GM12864 (cell line): ENCODE results near the gene GRM7.

Source experiments
- DNase-seq: peaks from one replicate; pipeline ENCODE4 v3.0.0-alpha.2; 2011; ENCODE audit warnings: low read depth
- H3K4me3 ChIP-seq: 2 replicates; pipeline ENCODE4 v1.5.1; 2011; ENCODE audit warnings: mild to moderate bottlenecking, low read depth, low read length, control low read depth
- TF ChIP-seq, protein P1 (sequence below): IDR thresholded peaks from 2 replicates; pipeline ENCODE4 v1.5.1; 2011; ENCODE audit warnings: low read depth, mild to moderate bottlenecking, moderate library complexity, low read length, control low read depth, inconsistent platforms; ENCODE audit errors: missing control alignments

The GRM7 gene

GRCh38 chr3:7306901-7307300 is 446.0 kb downstream of the GRM7 start:
- TF ChIP-seq, protein P1, sequence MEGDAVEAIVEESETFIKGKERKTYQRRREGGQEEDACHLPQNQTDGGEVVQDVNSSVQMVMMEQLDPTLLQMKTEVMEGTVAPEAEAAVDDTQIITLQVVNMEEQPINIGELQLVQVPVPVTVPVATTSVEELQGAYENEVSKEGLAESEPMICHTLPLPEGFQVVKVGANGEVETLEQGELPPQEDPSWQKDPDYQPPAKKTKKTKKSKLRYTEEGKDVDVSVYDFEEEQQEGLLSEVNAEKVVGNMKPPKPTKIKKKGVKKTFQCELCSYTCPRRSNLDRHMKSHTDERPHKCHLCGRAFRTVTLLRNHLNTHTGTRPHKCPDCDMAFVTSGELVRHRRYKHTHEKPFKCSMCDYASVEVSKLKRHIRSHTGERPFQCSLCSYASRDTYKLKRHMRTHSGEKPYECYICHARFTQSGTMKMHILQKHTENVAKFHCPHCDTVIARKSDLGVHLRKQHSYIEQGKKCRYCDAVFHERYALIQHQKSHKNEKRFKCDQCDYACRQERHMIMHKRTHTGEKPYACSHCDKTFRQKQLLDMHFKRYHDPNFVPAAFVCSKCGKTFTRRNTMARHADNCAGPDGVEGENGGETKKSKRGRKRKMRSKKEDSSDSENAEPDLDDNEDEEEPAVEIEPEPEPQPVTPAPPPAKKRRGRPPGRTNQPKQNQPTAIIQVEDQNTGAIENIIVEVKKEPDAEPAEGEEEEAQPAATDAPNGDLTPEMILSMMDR: no peak
- no peak for DNase-seq
- no peak overlapping the region for H3K4me3 ChIP-seq

DNA sequence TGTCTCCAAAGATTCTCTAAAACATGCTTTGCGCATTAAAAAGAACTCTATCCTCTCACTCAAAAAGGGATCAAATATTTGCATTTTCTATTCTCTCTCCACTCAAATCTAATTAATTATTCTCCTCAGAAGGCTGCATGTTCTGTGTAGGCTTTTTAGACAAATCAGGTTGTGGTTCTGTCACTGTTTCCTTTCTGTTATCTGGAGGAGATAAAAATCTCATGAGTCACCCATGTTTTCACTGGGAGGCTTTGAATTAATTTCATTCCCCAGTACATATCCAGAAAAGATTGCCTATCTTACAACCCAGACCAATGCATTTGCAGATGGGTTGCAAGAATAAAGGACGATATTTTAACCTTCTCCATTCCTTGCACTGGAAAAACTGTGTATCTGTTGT is 446.5 kb downstream of the GRM7 start:
- no peak overlapping the region for H3K4me3 ChIP-seq
- DNase-seq: no peak
- TF ChIP-seq, protein P1: no peak

DNA sequence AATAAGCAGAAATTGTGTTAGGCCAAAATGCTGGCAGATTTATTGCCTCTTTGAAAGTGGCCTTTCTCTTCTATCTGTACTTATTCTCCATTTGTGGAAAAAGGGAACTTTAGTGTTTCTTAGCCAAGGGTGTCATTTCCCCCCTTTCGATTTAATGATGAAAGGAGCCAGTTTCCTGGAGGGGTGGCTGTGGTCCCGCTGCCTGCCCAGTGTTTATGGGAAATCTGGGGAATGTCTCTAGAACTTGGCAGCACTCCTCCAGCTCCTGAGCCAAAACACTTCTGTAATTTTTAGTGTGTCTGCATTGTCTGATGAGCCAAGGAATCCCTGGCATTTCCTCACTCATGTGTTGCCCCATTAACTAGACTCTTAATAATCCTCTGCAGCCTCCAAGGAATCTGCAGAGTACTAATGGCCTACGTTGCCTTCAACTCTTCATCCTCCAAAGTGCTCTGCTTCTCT is 448.8 kb downstream of the GRM7 start:
- TF ChIP-seq, protein P1: no peak
- DNase-seq: no peak
- H3K4me3 ChIP-seq: no peak overlapping the region

- H3K4me3 ChIP-seq: no peak overlapping the region
- no peak for DNase-seq
- TF ChIP-seq, protein P1: no peak
Measured at GRCh38 chr3:7315037-7315436, 454.1 kb downstream of the GRM7 start.

DNA sequence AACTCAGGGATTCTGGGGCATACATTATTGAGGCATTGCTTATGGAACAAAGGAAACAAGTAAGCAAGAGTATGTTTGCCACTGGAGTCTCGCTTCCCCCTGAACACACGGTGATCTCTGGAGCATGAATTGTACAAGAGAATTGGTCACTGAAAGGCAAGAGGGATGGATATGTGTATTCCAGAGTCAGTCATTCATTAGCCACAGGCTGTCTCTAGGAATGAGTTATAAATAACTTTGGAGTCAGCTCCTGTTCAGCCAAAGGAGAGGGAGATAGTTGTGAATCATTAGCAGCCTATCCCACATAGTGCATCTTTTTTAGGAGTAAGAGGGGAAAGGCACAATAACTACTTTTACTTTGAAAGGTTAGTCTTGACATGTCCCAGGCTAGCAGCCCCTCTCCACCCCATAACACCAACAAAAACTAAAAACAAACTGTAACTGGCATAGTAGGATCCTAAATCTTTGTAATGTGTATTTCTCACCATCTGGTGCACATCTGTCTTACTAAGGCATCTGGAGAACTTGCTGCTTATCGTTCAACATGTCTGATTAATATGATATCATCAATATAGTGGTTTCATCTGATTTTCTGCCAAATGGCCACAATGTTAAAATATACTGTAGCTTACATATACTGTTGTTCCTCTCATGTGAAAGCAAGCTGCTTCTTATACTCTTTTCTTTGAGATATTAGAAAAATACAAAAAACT is 462.2 kb downstream of the GRM7 start:
- DNase-seq: no peak
- H3K4me3 ChIP-seq: no peak overlapping the region
- TF ChIP-seq, protein P1: no peak

- H3K4me3 ChIP-seq: no peak overlapping the region
- TF ChIP-seq, protein P1: no peak
- no peak for DNase-seq
Measured at GRCh38 chr3:7328339-7328738, 467.4 kb downstream of the GRM7 start.

GRCh38 chr3:7332696-7333095 is 471.8 kb downstream of the GRM7 start:
- H3K4me3 ChIP-seq: no peak overlapping the region
- TF ChIP-seq, protein P1: no peak
- no peak for DNase-seq
